Body of pancreas (tissue), 4 donors: ENCODE data around the gene P3H4.

ENCODE experiments used
- CTCF ChIP-seq, 7 experiments: fragments of 450-650 bp in 4 of 7; fragments of 200-600 bp in 3 of 7; sonication (generic) in 3 of 7; IDR thresholded peaks; one replicate each; pipeline ENCODE4 v1.5.1; 2016 to 2019; ENCODE audit warnings: antibody characterized with exemption in 7 of 7
- POLR2A ChIP-seq, 3 donors: fragments of 450-650 bp; IDR thresholded peaks; one replicate each; pipeline ENCODE4 v1.6.1; 2016; ENCODE audit warnings: antibody characterized with exemption in 3 of 3, mild to moderate bottlenecking in 2 of 3

DNA sequence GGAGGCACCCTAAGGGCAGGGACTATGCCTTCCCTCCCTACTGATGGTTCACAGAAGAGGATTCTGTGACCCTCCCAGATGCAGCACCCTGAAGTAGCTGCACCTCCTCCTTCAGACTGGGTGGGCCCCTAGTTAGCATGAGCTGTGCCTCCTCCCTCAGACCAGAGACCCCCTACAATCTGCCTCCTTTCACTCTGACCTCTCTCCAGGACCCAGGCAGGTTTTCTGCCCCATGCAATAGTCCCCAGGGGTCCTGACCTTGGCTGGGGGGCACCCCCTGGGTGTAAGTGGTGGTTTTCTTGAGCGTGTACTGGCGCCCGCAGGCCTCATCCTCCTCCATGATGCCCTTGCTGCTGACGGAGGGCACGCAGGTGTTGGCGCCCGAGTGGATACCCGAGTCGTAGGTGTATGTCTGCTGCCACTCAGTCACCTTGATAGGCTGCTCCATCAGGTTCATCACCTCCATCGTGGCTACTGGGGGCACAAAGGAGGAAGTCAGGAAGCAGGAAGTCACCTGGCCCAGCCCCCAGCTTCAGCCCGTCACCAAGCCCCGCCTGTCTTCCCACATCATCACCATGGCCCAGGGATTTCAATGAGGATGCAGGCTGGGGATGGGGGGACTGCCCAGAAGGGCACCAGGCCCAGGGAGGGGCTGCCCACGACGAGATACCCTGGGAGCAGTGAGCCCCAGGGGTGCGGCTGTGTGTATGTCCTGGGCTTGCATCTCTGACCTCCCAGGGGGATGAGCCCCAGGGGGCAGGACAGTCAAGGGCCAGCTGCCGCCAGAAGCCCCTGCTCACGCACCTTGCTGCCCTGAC is 40.2 kb downstream of the P3H4 start:
- no peak for TF ChIP-seq POLR2A (IDR thresholded peaks at IDR 0.05)
- no peak for TF ChIP-seq CTCF (IDR thresholded peaks at IDR 0.05)
